IPS-18c (cell line): Measurements from ENCODE around the gene CYREN.

Experiments
- H3K4me3 ChIP-seq: 2 replicates; pipeline ENCODE4 v1.7.0; 2013; ENCODE audit warnings: low read depth, mild to moderate bottlenecking, low read length, moderate library complexity; ENCODE audit not compliant: insufficient read depth
- H3K9me3 ChIP-seq: one replicate; pipeline ENCODE4 v1.6.1; 2013; ENCODE audit warnings: mild to moderate bottlenecking, low read length, moderate library complexity; ENCODE audit not compliant: control insufficient read depth, insufficient read depth

The CYREN gene

DNA sequence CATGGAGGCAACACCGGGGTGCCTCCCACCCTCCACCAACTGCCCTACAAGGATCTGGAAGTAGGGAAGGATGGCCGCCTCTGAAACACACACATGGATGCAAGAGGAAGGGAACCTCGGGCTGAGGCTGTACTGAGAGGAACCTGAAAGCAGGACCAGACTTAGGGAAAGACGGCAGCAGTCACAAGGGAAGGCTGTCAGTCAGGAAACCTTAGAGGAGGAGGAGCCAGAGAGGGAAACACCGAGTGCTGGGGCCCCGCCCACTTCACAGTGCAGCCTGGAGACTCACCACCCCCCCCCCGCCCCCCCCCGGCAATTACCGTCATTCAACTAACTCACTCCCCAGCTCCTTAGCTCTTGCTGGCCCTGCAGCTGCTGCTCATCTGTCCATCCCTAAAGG is 2.5 kb downstream of the CYREN start:
- H3K4me3 ChIP-seq, result no peak overlapping the region
- peaks cover 2% of the 10 kb centered on the region for H3K9me3 ChIP-seq

DNA sequence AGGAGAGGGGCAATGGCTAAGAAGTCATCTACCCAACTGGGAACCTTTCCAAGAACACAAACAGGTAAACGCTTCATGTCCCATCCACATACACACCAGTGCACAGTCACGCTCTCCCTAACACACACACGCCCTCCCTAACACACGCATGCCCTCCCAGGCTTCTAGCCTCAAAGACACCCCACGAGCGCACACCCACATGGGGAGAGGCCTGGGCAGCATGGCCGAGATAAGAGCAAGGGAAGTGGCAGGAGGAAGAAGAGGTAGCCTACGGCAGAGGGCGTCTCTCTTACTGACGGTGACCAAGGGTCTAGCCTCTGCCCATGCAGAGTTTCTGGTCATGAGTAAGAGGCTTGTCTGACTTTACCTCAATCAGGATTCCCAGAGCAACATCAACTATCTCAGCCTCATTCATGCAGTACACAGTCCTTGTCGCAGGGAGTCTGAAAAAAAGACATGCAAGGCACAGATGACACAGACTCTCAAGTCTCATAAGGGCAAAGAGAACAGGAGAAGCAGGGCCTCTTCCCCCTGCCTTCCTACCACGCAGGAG is 3.1 kb downstream of the CYREN start:
- H3K4me3 ChIP-seq, result no peak overlapping the region
- H3K9me3 ChIP-seq, result peaks cover 2% of the 10 kb centered on the region

DNA sequence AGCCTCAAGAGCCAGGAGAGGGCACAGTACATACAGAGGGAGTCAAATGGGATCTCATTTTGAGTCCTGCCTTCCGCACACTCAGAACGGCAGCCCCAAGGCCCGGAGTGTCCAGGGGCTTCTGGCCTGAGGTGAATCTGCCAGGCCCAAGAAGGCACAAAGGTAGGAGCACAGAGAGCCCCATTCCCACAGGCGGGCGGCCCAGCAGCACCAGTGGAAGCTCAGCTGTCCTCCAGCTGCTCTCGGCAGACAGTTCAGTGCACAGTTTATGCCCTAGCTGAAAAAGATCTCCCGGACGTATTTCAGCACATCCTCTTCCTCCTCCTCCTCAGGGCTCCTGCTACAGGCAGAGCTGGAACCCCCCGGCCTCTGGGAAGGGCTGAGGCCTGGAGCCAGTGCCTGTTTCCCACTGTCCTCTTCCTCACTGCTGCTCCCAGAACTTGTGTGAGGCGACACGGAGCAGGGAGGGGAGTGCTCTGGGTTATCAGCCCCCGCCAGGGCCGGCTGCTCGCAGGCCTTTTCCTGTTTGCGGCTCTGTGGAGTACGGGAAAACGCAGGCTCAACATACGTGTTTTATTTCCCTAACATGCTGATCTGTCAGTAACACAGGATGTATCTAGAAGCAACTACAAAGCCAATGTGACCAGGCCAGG is 4.0 kb downstream of the CYREN start:
- Histone ChIP-seq H3K4me3 (no peak overlapping the region), H3K9me3 (peaks cover 2% of the 10 kb centered on the region)

DNA sequence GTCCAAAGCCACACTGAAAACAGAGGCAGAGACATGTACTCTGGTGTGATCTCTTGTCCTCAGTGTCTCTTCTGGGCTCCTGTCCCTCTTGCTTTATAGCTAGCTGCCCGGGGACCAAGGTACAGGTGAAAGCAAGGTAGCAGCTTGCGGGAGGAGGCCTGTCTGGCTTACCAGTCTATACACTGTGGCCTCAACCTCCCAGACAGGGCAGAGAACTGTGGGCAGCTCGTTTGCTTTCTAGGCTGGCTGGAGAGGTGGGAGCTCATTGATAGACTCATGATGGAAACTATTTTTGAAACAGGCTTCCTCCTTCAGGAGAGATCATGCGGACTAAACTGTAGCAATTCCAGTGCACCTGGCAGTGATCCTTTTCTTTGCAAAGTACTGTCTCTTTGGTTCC is 4.6 kb downstream of the CYREN start:
- peaks cover 2% of the 10 kb centered on the region for H3K9me3 ChIP-seq
- H3K4me3 ChIP-seq, result no peak overlapping the region

DNA sequence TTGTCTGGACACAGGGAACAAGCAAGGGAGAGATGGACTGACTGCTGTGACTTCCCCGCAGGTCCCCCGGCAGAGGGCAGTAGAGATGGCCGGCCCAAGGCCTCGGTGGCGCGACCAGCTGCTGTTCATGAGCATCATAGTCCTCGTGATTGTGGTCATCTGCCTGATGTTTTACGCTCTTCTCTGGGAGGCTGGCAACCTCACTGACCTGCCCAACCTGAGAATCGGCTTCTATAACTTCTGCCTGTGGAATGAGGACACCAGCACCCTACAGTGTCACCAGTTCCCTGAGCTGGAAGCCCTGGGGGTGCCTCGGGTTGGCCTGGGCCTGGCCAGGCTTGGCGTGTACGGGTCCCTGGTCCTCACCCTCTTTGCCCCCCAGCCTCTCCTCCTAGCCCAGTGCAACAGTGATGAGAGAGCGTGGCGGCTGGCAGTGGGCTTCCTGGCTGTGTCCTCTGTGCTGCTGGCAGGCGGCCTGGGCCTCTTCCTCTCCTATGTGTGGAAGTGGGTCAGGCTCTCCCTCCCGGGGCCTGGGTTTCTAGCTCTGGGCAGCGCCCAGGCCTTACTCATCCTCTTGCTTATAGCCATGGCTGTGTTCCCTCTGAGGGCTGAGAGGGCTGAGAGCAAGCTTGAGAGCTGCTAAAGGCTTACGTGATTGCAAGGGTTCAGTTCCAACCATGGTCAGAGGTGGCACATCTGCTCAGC is 6.0 kb downstream of the CYREN start:
- peaks cover 2% of the 10 kb centered on the region for H3K9me3 ChIP-seq
- no peak overlapping the region for H3K4me3 ChIP-seq

DNA sequence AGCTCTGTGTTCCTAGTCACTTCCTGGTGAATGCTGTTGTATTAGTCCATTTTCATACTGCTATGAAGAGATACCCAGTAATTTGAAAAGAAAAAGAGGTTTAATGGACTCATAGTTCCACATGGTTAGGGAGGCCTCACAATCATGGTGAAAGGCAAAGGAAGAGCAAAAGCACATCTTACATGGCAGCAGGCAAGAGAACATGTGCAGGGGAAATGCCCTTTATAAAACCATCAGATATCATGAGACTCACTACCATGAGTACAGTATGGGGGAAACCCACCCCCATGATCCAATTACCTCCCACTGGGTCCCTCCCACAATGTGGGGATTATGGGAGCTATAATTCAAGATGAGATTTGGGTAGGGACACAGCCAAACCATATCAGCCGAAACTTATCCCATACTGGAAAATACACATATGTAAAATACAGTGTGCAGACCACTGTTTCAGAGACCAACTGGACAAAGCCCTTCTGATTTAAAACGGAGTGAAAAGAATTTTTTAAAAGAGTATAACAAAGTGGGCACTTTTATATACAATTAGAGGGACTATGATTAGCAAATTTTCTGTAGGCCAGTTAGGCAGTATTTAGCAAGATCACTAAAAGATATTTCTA is 8.0 kb downstream of the CYREN start:
- no peak overlapping the region for H3K4me3 ChIP-seq
- H3K9me3 ChIP-seq, result no peaks in the 10 kb centered on the region

DNA sequence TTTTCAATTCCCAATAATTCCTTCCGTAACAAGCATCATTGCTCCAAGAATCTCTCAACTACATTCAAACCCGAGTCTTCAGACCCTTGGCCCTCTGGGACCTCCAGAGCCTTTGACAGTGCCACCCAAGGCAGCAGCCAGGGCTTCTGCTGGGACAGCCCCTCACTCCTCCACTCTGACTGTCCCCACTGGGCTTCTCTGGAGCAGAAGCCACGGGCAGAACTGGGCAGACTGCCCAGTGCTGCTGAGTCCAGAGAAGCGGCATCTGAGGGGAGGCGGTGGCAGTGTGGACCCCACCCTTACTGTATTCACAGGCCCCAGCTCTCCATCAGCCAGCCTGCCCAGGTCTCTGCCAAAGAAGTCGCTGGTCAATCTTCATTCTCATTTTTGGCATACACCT is 8.8 kb downstream of the CYREN start:
- H3K4me3 ChIP-seq, result no peak overlapping the region
- peaks cover 2% of the 10 kb centered on the region for H3K9me3 ChIP-seq

DNA sequence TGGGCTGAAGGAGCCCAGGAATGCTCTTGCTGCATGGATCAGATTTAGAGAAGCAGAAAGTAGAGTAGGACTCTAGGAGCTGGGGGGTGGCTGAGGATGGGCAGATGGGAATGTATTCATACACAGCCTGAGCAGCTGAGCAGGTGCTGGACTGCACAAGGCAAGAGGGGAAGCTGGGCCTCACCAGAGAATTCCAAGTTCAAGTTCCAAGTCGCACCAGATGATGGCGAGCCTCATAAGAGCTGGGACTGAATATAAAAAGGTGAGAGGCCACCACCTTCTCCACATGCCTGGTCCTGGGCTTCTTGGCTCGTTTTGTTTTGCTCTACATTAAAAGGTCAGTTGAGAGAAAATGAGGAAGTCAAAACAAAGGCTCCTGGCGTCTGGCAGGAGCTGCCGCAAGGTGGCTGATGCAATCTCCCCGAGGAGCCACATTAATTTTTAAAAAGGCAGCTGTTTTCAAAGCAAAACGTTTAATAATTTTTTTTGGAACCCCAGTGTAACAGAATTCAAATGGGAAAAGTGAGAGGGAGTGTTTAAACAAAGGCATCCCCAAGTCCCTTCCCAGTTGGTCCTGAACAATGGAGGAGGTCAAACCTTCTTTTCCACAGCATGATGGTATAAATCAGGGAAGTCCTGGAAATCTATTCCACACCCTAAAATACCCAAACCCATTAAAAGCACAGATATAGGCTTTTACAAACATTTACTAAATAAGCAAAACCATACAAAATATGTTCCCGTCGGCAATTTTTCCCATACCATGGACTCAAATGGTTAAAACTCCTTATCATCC is 9.5 kb downstream of the CYREN start:
- H3K9me3 ChIP-seq, result peaks cover 2% of the 10 kb centered on the region
- no peak overlapping the region for H3K4me3 ChIP-seq

DNA sequence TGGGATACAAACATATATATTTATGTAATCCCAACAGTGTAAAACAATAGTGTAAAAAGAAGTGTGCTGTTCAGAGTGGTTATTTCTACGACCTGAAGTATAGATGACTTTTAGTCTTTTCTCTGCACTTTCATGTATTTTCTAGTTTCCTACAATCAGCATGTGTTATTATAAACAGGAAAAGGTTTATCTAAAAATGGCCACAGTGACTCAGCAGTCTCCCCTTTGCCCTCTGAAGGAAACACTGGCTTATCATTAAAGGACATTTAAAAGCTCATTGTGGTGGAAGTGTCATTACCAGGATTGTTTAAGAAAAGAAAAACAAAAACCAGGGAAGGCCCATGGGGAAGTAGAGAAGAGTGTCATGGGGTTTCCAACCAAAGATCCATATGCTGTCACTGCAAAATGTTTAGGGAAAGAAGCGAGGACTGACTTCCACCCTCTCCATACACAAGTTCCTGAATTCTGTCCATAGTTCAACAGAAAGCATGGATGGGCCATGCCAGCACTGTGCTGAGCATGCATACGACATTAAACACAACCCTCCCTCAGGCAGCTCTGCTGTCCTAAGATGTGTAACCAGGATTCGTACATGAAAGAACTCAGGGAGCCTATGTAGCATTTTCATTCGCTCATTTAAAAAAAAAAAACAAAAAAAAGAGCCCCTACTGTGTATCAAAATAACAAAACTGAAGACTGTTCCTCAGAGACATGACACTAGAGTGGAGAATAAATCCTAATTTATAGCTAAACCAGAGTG is 10.2 kb downstream of the CYREN start:
- no peak overlapping the region for H3K4me3 ChIP-seq

DNA sequence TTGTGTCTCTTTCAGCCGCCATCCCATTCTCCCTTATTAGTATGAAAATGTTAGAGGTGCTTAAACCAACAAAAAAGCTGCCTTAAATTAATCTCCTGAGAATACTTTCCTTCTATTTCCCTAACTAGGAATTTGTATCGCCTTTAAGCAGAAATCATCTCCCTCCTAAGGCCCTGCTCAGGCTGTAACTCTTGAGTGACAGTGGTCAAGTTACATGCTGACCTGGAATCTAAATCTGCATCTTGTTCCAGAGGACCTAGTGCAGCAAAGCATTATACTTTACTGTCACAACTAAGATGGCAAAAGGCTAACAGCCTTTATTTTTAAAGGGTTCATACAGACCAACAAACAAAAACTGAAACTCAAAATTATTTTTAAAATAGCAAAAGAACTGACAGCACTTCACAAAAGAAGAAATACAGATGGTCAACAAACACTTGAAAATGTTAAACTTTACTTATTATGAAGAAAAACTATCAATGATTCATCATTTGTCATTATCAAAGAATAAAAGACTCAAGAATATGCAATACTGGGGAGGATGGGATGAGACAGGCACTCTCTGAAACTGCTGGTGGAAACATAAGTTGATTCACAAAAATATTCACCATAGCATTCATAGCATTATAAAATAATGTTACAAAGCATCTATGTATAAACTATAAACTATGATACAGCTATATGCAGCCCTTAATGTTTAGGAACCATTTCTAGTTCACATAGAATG is 11.0 kb downstream of the CYREN start:
- no peak overlapping the region for H3K4me3 ChIP-seq
- H3K9me3 ChIP-seq, result peaks cover 2% of the 10 kb centered on the region

More for the DNA sequence above, 10.2 kb downstream of the CYREN start:
- H3K9me3 ChIP-seq, result peaks cover 2% of the 10 kb centered on the region

DNA sequence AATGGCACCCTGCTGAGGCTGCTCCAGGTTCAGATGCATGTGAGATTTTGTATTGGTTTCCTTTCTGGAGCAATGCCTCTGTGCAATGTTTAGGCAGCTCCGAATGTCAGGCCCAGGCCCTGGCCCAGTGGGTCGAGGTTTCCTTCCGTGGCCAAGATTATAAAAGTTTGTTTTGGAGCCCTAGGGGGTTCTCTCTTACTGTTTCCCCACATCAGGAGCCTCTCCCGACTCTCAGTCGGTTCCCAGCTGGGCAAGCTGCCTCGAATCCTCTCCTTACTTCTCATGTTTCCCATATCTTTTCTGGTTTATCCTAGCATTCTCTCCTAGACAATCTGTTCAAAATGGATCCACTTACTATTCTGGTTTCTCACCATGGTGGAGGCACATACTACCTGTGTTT is 11.6 kb downstream of the CYREN start:
- H3K4me3 ChIP-seq, result no peak overlapping the region
- peaks cover 2% of the 10 kb centered on the region for H3K9me3 ChIP-seq

DNA sequence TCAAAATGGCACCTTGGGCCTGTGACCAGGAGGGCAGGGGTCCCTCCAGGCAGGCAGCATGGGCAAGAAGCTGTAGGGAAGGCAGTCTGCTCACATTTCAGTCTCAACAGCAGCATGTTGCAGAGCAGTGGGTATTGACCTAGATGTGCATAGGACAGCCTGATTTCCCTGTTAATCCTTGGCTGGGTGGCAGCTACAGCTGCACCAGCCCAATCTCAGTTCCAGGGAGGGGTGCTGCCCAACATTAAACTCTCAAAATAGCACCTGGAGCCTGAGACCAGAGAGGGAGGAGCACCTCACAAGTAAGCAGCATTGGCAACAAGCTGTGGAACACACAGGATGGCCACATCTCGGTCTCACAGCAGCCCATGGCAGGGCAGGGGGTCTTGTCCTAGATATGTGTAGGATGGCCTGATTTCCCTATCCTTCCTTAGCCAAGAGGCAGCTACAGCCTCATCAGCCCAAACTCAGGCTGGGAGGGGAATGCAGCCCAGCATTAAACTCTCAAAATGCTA is 12.3 kb downstream of the CYREN start:
- H3K4me3 ChIP-seq, result no peak overlapping the region
- H3K9me3 ChIP-seq, result peaks cover 2% of the 10 kb centered on the region

DNA sequence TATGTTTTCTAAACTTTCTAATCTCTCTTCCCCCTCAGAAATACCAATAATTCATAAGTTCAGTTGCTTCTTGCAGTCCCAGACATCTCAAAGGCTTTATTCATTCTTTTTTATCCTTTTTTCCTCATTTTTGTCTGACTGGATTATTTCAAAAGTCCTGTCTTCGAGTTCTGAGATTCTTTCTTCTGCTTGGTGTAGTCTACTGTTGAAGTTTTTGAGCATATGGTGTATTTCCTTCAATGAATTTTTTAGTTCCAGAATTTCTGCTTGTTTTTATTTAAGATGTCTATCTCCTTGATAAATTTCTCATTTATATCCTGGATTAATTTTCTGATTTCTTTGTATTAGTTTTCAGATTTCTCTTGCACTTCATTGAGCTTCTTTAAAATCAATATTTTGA is 14.2 kb downstream of the CYREN start:
- Histone ChIP-seq H3K4me3 (no peak overlapping the region), H3K9me3 (peaks cover 2% of the 10 kb centered on the region)

DNA sequence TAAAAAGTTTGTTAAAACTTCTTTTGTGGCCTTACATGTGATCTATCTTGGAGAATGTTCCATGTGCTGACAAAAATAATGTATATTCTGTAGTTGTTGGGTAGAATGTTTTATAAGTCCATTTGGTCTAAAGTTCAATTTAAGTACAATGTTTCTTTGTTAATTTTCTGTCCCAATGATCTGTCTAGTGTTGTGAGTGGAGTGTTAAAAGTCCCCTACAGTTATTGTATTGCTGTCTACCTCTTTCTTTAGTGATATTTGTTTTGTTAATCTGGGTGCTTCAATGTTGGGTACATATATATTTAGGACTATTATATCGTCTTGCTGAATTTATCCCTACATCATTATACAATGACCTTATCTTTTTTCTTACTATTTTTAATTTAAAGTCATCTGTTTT is 15.8 kb downstream of the CYREN start:
- Histone ChIP-seq H3K9me3 (peaks cover 2% of the 10 kb centered on the region), H3K4me3 (no peak overlapping the region)

DNA sequence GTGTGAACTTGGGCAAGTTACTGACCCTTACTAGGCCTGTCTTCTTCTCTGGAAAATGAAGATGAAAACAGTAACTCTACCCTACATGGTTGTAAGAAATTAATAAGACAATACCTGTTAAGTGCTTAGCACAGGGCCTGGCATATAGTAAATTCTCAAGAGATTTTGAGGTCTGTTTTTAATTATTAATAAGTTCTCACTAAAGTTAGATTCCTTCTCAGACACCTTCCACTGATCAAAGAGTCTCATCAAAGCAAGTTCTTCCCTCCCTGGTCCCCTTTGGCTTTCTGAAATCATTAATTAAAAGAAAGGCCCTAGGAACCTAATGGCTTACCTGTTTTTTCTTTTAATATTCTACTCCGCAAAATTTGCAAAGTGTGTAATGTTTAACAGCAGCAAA is 18.1 kb downstream of the CYREN start:
- no peak overlapping the region for H3K4me3 ChIP-seq

DNA sequence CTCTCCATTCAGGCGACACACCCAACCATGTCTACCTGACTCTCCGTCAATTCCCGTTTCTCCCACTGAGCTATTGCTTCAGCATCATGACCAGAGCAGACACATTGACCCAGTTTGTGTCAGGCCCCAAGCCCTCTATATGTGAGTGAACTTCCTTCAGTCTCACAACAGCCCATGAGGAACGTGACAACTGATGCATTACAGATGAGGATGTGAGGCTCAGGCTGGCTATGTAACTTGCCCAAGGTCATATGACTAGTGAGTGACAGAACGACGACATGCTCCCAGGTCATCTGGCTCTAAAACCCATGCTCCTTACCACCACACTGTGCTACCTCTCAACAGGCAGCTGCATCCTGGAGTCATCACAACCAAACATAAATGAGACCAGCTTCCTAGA is 19.0 kb downstream of the CYREN start:
- Histone ChIP-seq H3K9me3 (no peaks in the 10 kb centered on the region), H3K4me3 (no peak overlapping the region)

More for the DNA sequence above, 18.1 kb downstream of the CYREN start:
- peaks cover 2% of the 10 kb centered on the region for H3K9me3 ChIP-seq
